ENCODE results near the gene COLGALT1.

DNA sequence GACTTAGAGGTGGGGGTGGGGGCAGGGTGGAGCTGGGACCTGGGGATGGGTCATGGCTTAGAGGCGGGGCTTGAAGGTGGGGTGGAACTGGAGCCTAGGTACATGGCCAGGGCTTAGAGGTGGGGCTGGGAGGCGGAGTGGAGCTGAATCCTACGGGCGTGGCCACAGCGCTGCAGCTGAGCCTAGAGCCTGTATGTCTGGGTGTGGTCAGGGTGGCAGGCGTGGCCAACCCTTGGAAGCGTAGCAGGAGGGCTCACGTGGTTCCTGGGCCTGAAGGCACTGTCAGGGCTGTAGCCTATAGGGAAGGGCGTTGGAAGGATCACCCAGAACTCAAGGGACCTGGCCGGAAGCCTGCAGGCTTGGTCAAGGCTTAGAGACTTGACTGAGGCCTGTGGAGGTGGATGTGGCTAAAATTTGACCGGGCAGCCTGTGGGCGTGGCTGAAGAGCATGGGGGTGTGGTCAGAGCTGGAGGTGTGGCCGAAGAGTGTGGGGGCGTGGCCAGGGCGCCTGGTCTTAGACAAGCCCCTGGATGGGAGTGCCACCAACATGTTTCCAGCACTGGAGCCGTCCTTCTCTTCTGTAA, 24.3 kb downstream of the COLGALT1 start:
- TF ChIP-seq EZH2 (IDR thresholded peaks at IDR 0.05; ENCODE audit: insufficient read depth, poor library complexity, severe bottlenecking) (no peak), EZH2phosphoT487 (IDR thresholded peaks at IDR 0.05; ENCODE audit: insufficient read depth, low read depth) (no peak)

Measured in GM23248 (cell line).